GM21447 (cell line): ENCODE results near the gene TIMM44.
"Not testable (repeated sequence)": the region's sequence is repeated elsewhere in the genome, so short reads cannot be mapped to it uniquely, and the experiment has no call there.

Experiments
- ATAC-seq: cut with Tn5 transposase; IDR thresholded peaks from one replicate; pipeline ENCODE4 v1.9.1; 2021; ENCODE audit not compliant: unreplicated experiment

Gene TIMM44

DNA sequence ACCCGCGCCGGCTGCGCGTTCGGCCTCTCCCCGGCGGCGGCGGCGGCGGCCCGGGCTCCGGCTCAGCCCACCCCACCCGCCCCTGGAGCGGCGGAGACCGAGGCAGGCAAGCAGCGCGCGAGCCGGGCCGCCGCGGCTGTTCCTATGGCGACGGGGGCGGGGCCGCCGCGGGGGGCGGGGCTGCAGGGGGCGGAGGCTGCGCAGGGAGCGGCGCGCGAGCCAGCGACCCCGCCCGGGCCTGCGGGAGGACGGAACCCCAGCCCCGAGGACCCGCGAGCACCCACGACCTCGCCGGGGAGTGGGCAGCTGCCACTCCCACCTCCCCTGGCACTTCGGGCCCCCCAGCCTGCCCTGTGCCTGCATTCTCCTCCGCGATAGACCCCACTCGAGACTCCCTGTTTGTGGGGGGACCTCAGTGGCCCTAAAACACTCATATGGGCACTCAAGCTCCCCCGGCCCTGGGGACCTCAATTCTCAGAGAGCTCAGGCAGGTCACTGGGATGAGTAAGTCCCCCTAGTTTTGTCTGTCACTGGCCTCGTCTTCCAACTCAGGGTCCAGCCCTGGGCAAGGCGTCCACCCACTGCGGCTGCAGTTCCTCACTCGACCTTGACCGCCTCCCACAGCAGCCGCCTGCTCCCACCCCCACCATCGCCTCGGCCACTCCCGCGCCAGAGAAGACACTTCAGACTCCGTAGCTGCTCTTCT is 17.3 kb downstream of the TIMM44 start, which contains the start of gene CTXN1:
Gene CTXN1 (minus strand): TSS at position 115 of the 706 bp plus-strand sequence. CDS start 597 bp downstream, outside the sequence.
- no peak for ATAC-seq

- no peak for ATAC-seq
These were observed 18.2 kb downstream of the TIMM44 start for GRCh38 chr19:7925171-7925851.

DNA sequence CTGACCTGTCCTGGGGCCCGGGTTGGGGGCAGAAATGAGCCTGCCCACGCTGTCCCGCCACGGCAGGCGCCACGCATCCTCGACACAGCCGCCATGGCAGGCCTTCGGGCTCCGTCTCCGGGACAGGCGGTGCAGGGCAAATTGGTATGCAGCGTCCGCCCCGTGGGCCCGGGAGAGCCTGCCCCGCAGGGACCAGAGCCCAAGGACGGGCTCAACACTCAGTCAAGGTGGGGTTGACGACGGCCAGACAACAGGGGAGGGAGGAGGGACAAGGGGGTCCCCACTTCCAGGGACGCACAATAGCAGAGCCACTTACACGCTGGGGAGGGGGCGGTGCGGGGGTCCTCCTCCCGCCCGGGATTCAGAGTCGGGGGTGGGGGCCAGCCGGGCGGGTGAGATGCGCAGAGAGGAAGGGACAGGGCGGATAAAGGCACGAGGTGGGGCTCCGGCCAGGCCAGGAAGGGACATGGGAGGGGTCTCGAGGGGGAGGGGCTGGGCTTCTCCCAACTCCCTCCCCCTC is 18.8 kb downstream of the TIMM44 start:
- no peak for ATAC-seq

GRCh38 chr19:7924241-7924640 is 19.2 kb downstream of the TIMM44 start:
- no peak for ATAC-seq

- no peak for ATAC-seq
These were observed 19.9 kb downstream of the TIMM44 start for GRCh38 chr19:7923295-7924191.

- no peak for ATAC-seq
These were observed 20.6 kb downstream of the TIMM44 start for GRCh38 chr19:7922836-7923195.

GRCh38 chr19:7921967-7922835 is 21.3 kb downstream of the TIMM44 start:
- ATAC-seq = no peak

- ATAC-seq = no peak
These were observed 22.0 kb downstream of the TIMM44 start for GRCh38 chr19:7921302-7921966.

DNA sequence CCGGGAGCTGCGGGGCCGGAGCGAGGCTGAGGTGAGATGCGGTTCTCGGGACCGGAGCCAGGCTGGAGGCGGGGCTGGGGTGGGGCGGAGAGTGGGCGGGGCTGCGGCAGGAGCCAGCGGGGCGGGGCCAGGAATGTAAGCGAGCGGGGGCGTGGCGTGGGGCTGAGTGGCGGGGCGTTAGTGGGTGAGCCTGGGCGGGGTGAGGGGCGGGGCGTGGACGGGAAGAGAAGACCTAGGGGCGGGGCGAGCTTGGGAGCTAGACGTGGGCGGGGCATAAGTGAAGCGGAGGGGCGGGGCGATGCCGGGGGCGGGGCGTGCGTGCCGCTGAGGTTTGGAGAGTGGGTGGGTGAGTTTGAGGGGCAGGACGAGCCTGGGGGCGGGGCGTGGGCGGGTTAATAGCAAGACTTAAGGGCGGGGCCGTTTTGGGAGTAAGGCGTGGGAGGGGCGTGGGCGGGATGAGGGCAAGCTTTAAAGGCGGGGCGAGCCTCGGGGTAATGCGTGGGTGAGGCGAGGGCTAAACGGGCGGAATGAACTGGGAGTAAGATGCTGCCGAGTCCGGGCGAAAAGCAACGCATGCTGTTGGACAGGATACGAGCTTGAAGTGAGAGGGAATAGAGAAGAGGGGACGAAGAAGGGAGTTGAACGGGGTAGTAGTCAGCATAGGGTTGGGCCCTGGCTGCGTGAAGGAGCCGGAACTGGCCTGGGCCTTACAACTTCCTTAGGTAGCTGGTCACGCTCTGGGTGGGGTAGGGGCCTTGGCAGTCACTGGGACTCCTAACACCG is 22.8 kb downstream of the TIMM44 start:
- ATAC-seq = no peak

DNA sequence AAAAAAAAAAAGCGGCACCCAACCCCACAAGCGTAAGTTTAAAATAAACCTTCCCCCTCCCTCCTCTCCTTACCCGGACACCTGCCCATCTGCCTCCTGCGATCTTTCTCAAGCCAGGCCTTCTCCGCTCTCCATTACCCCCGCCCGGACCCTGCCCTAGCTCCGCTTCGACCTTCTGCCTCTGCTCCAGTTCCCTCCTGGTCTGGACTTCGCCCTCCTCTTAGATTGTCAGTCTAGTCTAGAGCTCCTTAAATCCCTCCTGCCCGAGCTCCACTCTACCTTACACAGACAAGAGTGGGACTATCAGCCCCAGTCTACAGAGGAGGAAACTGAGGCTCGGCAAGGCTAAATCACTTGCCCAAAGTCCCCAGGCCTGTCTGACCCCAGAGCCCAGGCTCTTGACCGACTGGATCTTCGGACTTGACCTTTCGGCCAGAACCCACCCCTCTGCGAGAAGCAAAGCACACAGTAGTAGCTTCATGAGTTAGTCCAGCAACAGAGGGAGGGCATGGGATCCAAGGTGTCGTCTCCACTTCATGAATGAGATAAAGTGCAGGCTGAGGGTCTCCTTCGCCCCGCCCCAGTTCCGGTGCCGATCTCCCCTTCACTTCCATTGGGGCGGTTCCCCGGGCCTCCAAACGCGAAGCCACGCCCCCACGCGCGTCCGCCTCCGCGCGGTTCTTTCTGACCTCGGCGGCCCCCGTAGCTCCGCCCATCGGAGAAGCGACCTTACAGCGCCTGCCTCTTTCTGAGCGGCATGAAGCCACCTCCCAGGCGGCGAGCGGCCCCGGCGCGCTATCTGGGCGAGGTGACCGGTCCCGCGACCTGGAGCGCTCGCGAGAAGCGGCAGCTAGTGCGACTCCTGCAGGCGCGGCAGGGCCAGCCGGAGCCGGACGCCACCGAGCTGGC is 23.6 kb downstream of the TIMM44 start, which contains the start of gene SNAPC2:
Gene SNAPC2 (plus strand): TSS at position 729 of the 909 bp plus-strand sequence. CDS start 29 bp downstream, at position 758.
- no peak for ATAC-seq

GRCh38 chr19:7918615-7919421 is 24.6 kb downstream of the TIMM44 start:
- no peak for ATAC-seq

DNA sequence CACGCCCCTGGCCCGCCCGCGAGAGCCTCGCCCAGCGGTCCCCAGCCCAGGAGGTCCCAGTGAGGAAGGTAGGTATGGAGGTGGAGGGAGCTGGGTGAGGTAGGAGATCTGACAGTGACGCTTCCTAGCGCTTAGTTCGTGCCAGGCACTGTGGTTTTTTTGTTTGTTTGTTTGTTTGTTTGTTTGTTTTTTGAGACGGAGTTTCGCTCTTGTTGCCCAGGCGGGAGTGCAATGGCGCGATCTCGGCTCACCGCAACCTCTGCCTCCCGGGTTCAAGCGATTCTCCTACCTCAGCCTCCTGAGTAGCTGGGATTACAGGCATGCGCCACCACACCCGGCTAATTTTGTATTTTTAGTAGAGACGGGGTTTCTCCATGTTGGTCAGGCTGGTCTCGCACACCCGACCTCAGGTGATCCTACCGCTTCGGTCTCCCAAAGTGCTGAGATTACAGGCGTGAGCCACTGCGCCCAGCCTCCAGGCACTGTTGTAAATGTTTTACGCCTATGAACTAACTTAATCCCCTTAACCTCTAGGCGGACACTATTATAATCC is 25.3 kb downstream of the TIMM44 start:
- not testable (repeated sequence) for ATAC-seq

- no peak for ATAC-seq
These were observed 26.0 kb downstream of the TIMM44 start for GRCh38 chr19:7917267-7918061.

GRCh38 chr19:7916955-7917266 is 26.6 kb downstream of the TIMM44 start:
- no peak for ATAC-seq

- no peak for ATAC-seq
These were observed 27.1 kb downstream of the TIMM44 start for GRCh38 chr19:7916103-7916954.
